22Rv1 (cell line): ENCODE measurements around the gene HSBP1L1.
A peak's percentile ranks its signal among the peaks of the same experiment; 100 is the strongest.

Experiments used
- H3K27ac ChIP-seq: fragments of 450-650 bp; 2 replicates; pipeline ENCODE4 v1.5.1; 2017
- CTCF ChIP-seq: fragments of 450-650 bp; IDR thresholded peaks from 2 replicates; pipeline ENCODE4 v1.5.1; 2017; ENCODE audit warnings: mild to moderate bottlenecking
- ZFX ChIP-seq: fragments of 450-650 bp; IDR thresholded peaks from 2 replicates; pipeline ENCODE4 v1.6.1; 2017; ENCODE audit warnings: antibody characterized with exemption, borderline replicate concordance

Gene HSBP1L1

GRCh38 chr18:79947054-79947755 lies 17.2 kb upstream of the HSBP1L1 start:
- H3K27ac ChIP-seq, result no peak overlapping the region
- TF ChIP-seq CTCF (no peak), ZFX (no peak)

DNA sequence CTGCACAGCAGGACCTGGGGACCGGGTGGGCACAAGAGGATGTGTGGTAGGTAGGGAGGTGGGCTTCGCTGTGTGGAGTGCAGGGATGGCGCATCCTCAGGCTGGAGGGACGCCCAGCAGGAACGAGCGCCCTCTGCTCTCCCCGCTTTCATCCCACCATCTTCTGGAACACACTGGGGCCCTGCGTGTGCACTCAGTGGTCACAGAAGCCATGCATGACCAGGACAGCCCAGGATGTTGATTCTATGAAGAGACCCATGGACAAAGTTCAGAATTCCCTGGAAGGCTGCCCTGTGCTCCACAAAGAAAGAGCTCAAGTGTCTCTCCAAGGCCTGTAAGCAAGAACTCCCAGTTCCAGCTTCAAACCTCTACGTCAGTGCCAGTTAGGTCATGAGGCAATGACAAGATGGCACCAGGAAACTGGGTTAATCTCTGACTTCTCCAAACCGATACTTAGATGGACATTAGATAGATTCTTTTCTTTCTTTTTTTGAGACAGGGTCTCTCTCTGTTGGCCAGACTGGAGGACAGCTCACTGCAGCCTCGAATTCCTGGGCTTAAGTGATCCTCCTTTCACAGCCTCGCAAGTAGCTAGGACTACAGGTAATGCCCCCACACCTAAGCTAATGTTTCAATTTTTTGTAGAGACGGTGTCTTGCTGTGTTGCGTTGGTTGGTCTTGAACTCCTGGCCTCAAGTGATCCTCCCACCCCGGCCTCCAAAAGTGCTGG lies 16.4 kb upstream of the HSBP1L1 start:
- TF ChIP-seq ZFX (no peak), CTCF (no peak)
- no peak overlapping the region for H3K27ac ChIP-seq

- H3K27ac ChIP-seq, result no peak overlapping the region
- TF ChIP-seq CTCF (no peak), ZFX (no peak)
Observed at GRCh38 chr18:79948719-79949411, 15.6 kb upstream of the HSBP1L1 start.

- no peak for TF ChIP-seq CTCF
- no peak for TF ChIP-seq ZFX
- H3K27ac ChIP-seq, result 0 out of 2 replicates have a peak overlapping the region, but pooled peaks have one; percentile 7
Observed at GRCh38 chr18:79949697-79950487, 14.6 kb upstream of the HSBP1L1 start.

- peak overlapping the region; percentile 55 for H3K27ac ChIP-seq
- TF ChIP-seq CTCF, result no peak
- TF ChIP-seq ZFX, result no peak
Observed at GRCh38 chr18:79950515-79951341, 13.7 kb upstream of the HSBP1L1 start.
